ENCODE data around the gene SMC5. TPM values are rescaled to one million over a fixed set of nuclear protein-coding genes. Genes with fewer than 3 reads are reported as not detected.
A peak's percentile ranks its signal among the peaks of the same experiment; 100 is the strongest.

SMC5 gene
- total RNA-seq, 4 donors from 2014 or later = 23.3 to 49.5 (median 32.3) TPM

- Histone ChIP-seq H3K27me3 (no peaks in the 10 kb centered on the region), H3K9me3 (no peaks in the 10 kb centered on the region), H3K36me3 (peaks cover 0 to 6% (median 0%) of the 10 kb centered on the region in 3 donors), H3K4me3 (no peak overlapping the region), H3K27ac (no peak overlapping the region), H3K4me1 (no peaks in the 10 kb centered on the region)
- no peak for DNase-seq (ENCODE audit: low spot score in 2 of 2)
- TF ChIP-seq POLR2A (IDR thresholded peaks at IDR 0.05) (no peak), EP300 (IDR thresholded peaks at IDR 0.05) (no peak), CTCF (IDR thresholded peaks at IDR 0.05) (no peak)
- 92 to 95% methylated on average over 7 of the region's 7 CpGs for WGBS, 2 donors
These were observed 105.0 kb downstream of the SMC5 start for GRCh38 chr9:70363760-70364159.

GRCh38 chr9:70367305-70367930 is 108.6 kb downstream of the SMC5 start:
- no peaks in the 10 kb centered on the region for H3K4me1 ChIP-seq
- H3K27me3 ChIP-seq = no peaks in the 10 kb centered on the region
- H3K27ac ChIP-seq = no peak overlapping the region

GRCh38 chr9:70374962-70375618 is 116.3 kb downstream of the SMC5 start:
- Histone ChIP-seq H3K4me1 (peaks cover 0 to 11% (median 2%) of the 10 kb centered on the region in 4 donors), H3K27ac (peak overlapping the region in 2 of 4 donors; percentile 25 to 33), H3K36me3 (no peaks in the 10 kb centered on the region), H3K27me3 (no peaks in the 10 kb centered on the region), H3K9me3 (no peaks in the 10 kb centered on the region), H3K4me3 (no peak overlapping the region)
- 60 to 73% methylated on average over 17 of the region's 17 CpGs for WGBS, 2 donors
- DNase-seq (ENCODE audit: low spot score in 2 of 2) = no peak
- TF ChIP-seq CTCF (IDR thresholded peaks at IDR 0.05) = no peak
- no peak for TF ChIP-seq POLR2A (IDR thresholded peaks at IDR 0.05)
- TF ChIP-seq EP300 (IDR thresholded peaks at IDR 0.05) = no peak

More at GRCh38 chr9:70367305-70367930, 108.6 kb downstream of the SMC5 start:
- DNase-seq (ENCODE audit: low spot score in 2 of 2) = no peak
- H3K4me3 ChIP-seq = no peak overlapping the region
- WGBS, 2 donors = 75 to 84% methylated on average over 6 of the region's 6 CpGs
- peaks cover 0 to 6% (median 0%) of the 10 kb centered on the region in 3 donors for H3K36me3 ChIP-seq
- TF ChIP-seq CTCF (IDR thresholded peaks at IDR 0.05) = no peak
- TF ChIP-seq POLR2A (IDR thresholded peaks at IDR 0.05) = no peak
- no peak for TF ChIP-seq EP300 (IDR thresholded peaks at IDR 0.05)
- no peaks in the 10 kb centered on the region for H3K9me3 ChIP-seq

GRCh38 chr9:70382046-70382708 is 123.4 kb downstream of the SMC5 start:
- no peak overlapping the region for H3K4me3 ChIP-seq
- no peaks in the 10 kb centered on the region for H3K27me3 ChIP-seq
- H3K27ac ChIP-seq = no peak overlapping the region
- no peak for DNase-seq (ENCODE audit: low spot score in 2 of 2)
- H3K36me3 ChIP-seq = peaks cover 0 to 37% (median 0%) of the 10 kb centered on the region in 3 donors
- no peaks in the 10 kb centered on the region for H3K9me3 ChIP-seq
- peaks cover 0 to 54% (median 12%) of the 10 kb centered on the region in 4 donors for H3K4me1 ChIP-seq
- TF ChIP-seq CTCF (IDR thresholded peaks at IDR 0.05) = no peak
- peak in 1 of 2 donors; percentile 37 for TF ChIP-seq EP300 (IDR thresholded peaks at IDR 0.05)
- no peak for TF ChIP-seq POLR2A (IDR thresholded peaks at IDR 0.05)
- WGBS, 2 donors = 74 to 87% methylated on average over 6 of the region's 6 CpGs
